Hepatocyte (in vitro differentiated cells): ENCODE results near the gene TMEM242.

Experiments
- CTCF ChIP-seq: fragments of 200-600 bp; sonication (generic); IDR thresholded peaks from 2 replicates; pipeline ENCODE4 v1.5.1; 2016; ENCODE audit warnings: antibody characterized with exemption, mild to moderate bottlenecking; ENCODE audit not compliant: poor library complexity
- EZH2 ChIP-seq: fragments of 200-600 bp; sonication (generic); IDR thresholded peaks from 2 replicates; pipeline ENCODE4 v1.6.1; 2016; ENCODE audit warnings: antibody characterized with exemption, mild to moderate bottlenecking, borderline replicate concordance

GRCh38 chr6:157245436-157245835 lies 77.9 kb downstream of the TMEM242 start:
- TF ChIP-seq CTCF (no peak), EZH2 (no peak)
